GM18951 (cell line): ENCODE data around the gene IL13.

ENCODE experiments used
- POLR2A ChIP-seq: IDR thresholded peaks from 4 replicates; pipeline ENCODE4 v1.6.1; 2011; ENCODE audit warnings: mild to moderate bottlenecking; ENCODE audit not compliant: insufficient read length, insufficient read depth; ENCODE audit errors: extremely low read depth
- in situ Hi-C: fragments of 300-500 bp; cut with MboI; formaldehyde crosslinking; loops from one replicate; pipeline ENCODE4 v1.12.0; 2022; ENCODE audit warnings: low sequenced_read_pairs, mixed read lengths, inconsistent platforms; ENCODE audit not compliant: unreplicated experiment

The IL13 gene

GRCh38 chr5:132661231-132662003 is 3.4 kb downstream of the IL13 start:
- in situ Hi-C loops: no loop called here
- no peak for TF ChIP-seq POLR2A

GRCh38 chr5:132662004-132662401 is 4.0 kb downstream of the IL13 start:
- TF ChIP-seq POLR2A: no peak
- in situ Hi-C loops: no loop called here

GRCh38 chr5:132662925-132663770 is 5.2 kb downstream of the IL13 start:
- in situ Hi-C loops: no loop called here
- peak; percentile 57 for TF ChIP-seq POLR2A

GRCh38 chr5:132663771-132664695 is 6.1 kb downstream of the IL13 start:
- in situ Hi-C loops: no loop called here
- TF ChIP-seq POLR2A: peak; percentile 14

DNA sequence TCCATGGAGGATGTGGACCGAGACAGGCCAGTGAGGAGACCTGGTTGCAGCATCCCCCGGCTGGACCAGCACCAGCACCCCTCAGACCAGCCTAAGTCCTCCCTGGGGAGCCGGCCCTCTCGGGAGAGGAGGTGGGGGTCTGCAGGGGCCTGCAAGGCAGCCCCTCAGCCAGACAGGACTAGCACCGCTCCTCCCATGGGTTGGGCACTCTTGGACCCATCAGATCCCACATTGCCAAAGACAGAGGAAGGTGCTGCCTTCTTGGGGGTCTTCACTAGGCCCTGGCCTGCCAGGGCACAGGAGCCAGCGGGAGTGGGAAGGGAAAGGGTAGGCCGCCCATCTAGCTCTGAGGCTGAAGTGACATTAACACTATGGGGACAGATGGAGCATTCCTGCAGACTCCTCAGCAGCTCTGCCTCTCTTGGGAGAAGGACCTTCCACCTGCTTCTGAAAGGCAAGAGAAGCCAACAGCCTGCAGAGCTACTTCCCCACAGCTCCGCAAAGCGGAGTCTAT is 6.8 kb downstream of the IL13 start:
- in situ Hi-C loops: no loop called here

GRCh38 chr5:132665574-132666080 is 7.7 kb downstream of the IL13 start:
- no peak for TF ChIP-seq POLR2A
- in situ Hi-C loops: no loop called here

More for the DNA sequence above, 6.8 kb downstream of the IL13 start:
- TF ChIP-seq POLR2A: no peak

DNA sequence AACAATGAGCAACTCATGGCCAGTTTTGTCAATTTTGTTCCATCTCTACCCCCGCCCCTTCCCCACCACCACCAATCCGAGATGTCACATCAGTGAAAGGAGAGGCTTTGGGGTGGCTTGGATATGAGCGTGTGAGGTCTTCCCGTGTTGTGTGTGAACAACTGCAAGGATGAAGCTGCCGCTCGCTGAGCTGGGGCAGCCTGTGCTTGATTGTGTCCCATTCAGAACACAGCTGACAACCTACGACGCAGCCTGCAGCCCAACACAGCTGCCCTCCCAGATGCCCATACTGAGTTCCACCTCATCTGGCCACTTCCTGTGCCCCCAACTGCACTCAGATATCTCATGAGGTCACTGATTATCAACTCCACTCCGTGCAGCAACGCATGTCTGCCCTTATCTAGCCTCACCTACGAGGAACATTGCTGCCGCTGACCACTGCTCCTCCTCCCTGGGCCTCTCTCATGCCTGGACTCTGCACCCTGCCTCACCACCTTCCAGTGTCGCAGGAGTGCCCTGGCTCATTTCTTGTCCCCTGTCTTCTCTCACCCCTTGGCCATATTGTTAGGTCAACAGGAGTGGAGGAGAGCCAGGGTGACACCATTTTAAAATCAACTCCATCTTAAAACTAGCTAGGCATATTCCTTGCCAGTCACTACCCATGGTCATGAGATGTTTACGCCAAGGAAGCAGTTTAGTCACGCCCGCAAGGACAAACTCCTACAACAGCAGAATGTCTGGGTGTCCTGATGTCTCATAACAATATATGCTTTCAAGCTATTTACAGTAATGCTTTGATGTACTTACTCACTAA is 8.5 kb downstream of the IL13 start:
- no peak for TF ChIP-seq POLR2A
- in situ Hi-C loops: no loop called here

- no peak for TF ChIP-seq POLR2A
- in situ Hi-C loops: no loop called here
These were observed 9.3 kb downstream of the IL13 start for GRCh38 chr5:132667309-132667708.

- TF ChIP-seq POLR2A: no peak
These were observed 10.1 kb downstream of the IL13 start for GRCh38 chr5:132667761-132668705.

DNA sequence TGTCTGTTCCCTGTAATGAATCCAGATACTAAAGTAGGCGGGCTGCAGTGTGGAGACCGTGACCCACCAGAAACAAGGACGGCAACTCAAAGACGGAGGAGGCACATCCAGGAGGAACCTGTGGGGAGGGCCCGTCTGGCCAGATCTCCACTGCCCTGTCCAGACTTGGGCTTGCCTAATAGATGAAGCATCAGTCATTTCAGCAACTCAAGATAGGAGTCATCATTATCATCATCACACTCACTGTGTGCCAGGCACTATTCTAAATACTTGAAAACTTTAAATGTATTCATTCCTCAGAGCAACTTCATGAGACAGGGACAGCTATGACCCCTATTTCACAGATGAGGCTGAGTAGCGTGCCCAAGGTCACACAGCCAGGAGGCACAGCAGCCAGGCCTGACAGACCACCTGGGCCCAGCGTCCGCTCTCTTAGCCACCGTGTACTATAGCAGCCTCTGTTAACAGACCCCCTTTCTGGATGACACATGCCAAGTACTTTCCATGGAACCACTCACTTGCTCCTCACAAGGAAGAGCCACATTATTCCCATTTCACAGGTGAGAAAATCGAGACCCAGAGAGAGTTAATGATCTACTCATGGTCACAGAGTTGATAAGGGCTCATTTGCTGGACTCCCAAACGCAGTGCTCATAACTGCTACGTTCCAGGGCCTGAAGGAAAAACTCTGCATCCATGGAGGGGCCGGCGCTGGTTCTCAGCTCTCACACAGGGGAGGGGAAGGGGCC is 10.9 kb downstream of the IL13 start:
- in situ Hi-C loops: no loop called here
- TF ChIP-seq POLR2A: no peak

More at GRCh38 chr5:132667761-132668705, 10.1 kb downstream of the IL13 start:
- in situ Hi-C loops: no loop called here
